ENCODE measurements around the gene RCAN1. TPM values are rescaled to one million over a fixed set of nuclear protein-coding genes. Genes with fewer than 3 reads are reported as not detected.

The RCAN1 gene
- polyA plus RNA-seq, 3 donors = 5.2 to 17.5 (median 15.1) TPM

GRCh38 chr21:34510148-34511142 is 104.5 kb downstream of the RCAN1 start:
- TF ChIP-seq CTCF (IDR thresholded peaks at IDR 0.05) = peak; percentile 86

GRCh38 chr21:34509151-34509550 is 105.8 kb downstream of the RCAN1 start:
- peak; percentile 33 for TF ChIP-seq CTCF (IDR thresholded peaks at IDR 0.05)
- DNase-seq = no peak
- Histone ChIP-seq H3K9ac (ENCODE audit: insufficient read depth, low read length, poor library complexity, severe bottlenecking) (no peak overlapping the region), H4K20me1 (ENCODE audit: insufficient read depth, low read length) (peaks cover 56% of the 10 kb centered on the region), H3K4me2 (replicated peaks; ENCODE audit: extremely low read depth, low read length, poor library complexity, severe bottlenecking) (no peak overlapping the region), H3K79me2 (ENCODE audit: insufficient read depth, low read length) (peaks cover 54% of the 10 kb centered on the region), H3K36me3 (replicated peaks in 1 of 2; ENCODE audit: control insufficient read depth in 1 of 2, insufficient read depth in 2 of 2, low read length in 2 of 2) (peaks cover 34 to 47% of the 10 kb centered on the region in 2 donors), H2AFZ (ENCODE audit: insufficient read depth, low read depth, low read length, poor library complexity, severe bottlenecking) (no peak overlapping the region), H3K4me3 (replicated peaks in 1 of 3; ENCODE audit: low read depth in 2 of 3, low read length in 3 of 3) (no peak overlapping the region), H3K9me3 (replicated peaks in 1 of 2; ENCODE audit: control insufficient read depth in 1 of 2, insufficient read depth in 1 of 2, low read length in 2 of 2) (no peaks in the 10 kb centered on the region), H3K4me1 (ENCODE audit: control insufficient read depth in 1 of 2, insufficient read depth in 2 of 2, low read length in 2 of 2) (peaks cover 55 to 58% of the 10 kb centered on the region in 2 donors), H3K27me3 (ENCODE audit: control insufficient read depth in 2 of 2, insufficient read depth in 2 of 2, low read length in 2 of 2) (no peaks in the 10 kb centered on the region), H3K27ac (ENCODE audit: low read depth in 1 of 2, low read length in 2 of 2) (peak overlapping the region in 1 of 2 donors; percentile 47)
- Mint-ChIP-seq H3K9me3 (peaks cover 0 to 3% (median 0%) of the 10 kb centered on the region in 7 donors), H3K27ac (peak overlapping the region in 6 of 7 donors; percentile 35 to 99 (median 98)), H3K36me3 (peaks cover 48 to 63% of the 10 kb centered on the region in 2 donors), H3K4me1 (peaks cover 83% of the 10 kb centered on the region), H3K4me3 (no peak overlapping the region), H3K27me3 (ENCODE audit: low read depth in 3 of 3) (peaks cover 0 to 2% (median 2%) of the 10 kb centered on the region in 3 donors)
- WGBS (ENCODE audit: insufficient coverage) = 100% methylated on average over 1 of the region's 4 CpGs
- intact Hi-C loops (cut with micrococcal nuclease) = no loop called here

More at GRCh38 chr21:34510148-34511142, 104.5 kb downstream of the RCAN1 start:
- WGBS (ENCODE audit: insufficient coverage) = 72% methylated on average over 8 of the region's 15 CpGs
- H3K4me3 Mint-ChIP-seq = peak overlapping the region; percentile 78 to 95
- peak overlapping the region; percentile 27 to 73 (median 53) for H3K4me3 ChIP-seq (replicated peaks in 1 of 3; ENCODE audit: low read depth in 2 of 3, low read length in 3 of 3)
- intact Hi-C loops (cut with micrococcal nuclease) = loop anchor here in 1 of 2 donors (2.0 kb wide), 2 partner anchors 34 to 72 kb away; no protein-coding TSS in a partner anchor
- H3K36me3 Mint-ChIP-seq = peaks cover 38 to 57% of the 10 kb centered on the region in 2 donors
- H3K36me3 ChIP-seq (replicated peaks in 1 of 2; ENCODE audit: control insufficient read depth in 1 of 2, insufficient read depth in 2 of 2, low read length in 2 of 2) = peaks cover 27 to 34% of the 10 kb centered on the region in 2 donors
- H3K79me2 ChIP-seq (ENCODE audit: insufficient read depth, low read length) = peaks cover 51% of the 10 kb centered on the region
- H3K4me1 Mint-ChIP-seq = peaks cover 75% of the 10 kb centered on the region
- peak overlapping the region; percentile 98 to 99 (median 99) for H3K27ac Mint-ChIP-seq
- no peak overlapping the region for H2AFZ ChIP-seq (ENCODE audit: insufficient read depth, low read depth, low read length, poor library complexity, severe bottlenecking)
- H4K20me1 ChIP-seq (ENCODE audit: insufficient read depth, low read length) = peaks cover 44% of the 10 kb centered on the region
- peak overlapping the region; percentile 96 to 100 for H3K27ac ChIP-seq (ENCODE audit: low read depth in 1 of 2, low read length in 2 of 2)
- peak overlapping the region; percentile 74 for H3K9ac ChIP-seq (ENCODE audit: insufficient read depth, low read length, poor library complexity, severe bottlenecking)
- peaks cover 0 to 3% (median 0%) of the 10 kb centered on the region in 7 donors for H3K9me3 Mint-ChIP-seq
- H3K4me2 ChIP-seq (replicated peaks; ENCODE audit: extremely low read depth, low read length, poor library complexity, severe bottlenecking) = peak overlapping the region; percentile 88
- H3K27me3 ChIP-seq (ENCODE audit: control insufficient read depth in 2 of 2, insufficient read depth in 2 of 2, low read length in 2 of 2) = no peaks in the 10 kb centered on the region
- DNase-seq = peak; percentile 75 to 80 (median 76)
- H3K9me3 ChIP-seq (replicated peaks in 1 of 2; ENCODE audit: control insufficient read depth in 1 of 2, insufficient read depth in 1 of 2, low read length in 2 of 2) = no peaks in the 10 kb centered on the region
- peaks cover 0 to 2% (median 2%) of the 10 kb centered on the region in 3 donors for H3K27me3 Mint-ChIP-seq (ENCODE audit: low read depth in 3 of 3)
- peaks cover 54 to 56% of the 10 kb centered on the region in 2 donors for H3K4me1 ChIP-seq (ENCODE audit: control insufficient read depth in 1 of 2, insufficient read depth in 2 of 2, low read length in 2 of 2)
